ENCODE data around the gene KLHDC4. TPM values are rescaled to one million over a fixed set of nuclear protein-coding genes. Genes with fewer than 3 reads are reported as not detected.

The KLHDC4 gene
- polyA plus RNA-seq, 2 of the 4 experiments (the other 2 are of a cell fraction) = 25.9 to 37.2 TPM

GRCh38 chr16:87740441-87740840 lies 25.3 kb downstream of the KLHDC4 start:
- 97% methylated on average over 8 of the region's 8 CpGs for WGBS (ENCODE audit: missing lambda C conversion rate)
- H3K4me2 ChIP-seq = no peak overlapping the region
- no peak overlapping the region for H3K27ac ChIP-seq
- TF ChIP-seq HOXB5 (CRISPR knock-in tag; IDR thresholded peaks at IDR 0.05) = no peak
- no peak for TF ChIP-seq EHMT2 (IDR thresholded peaks at IDR 0.05; ENCODE audit: low read depth)
- TF ChIP-seq NR3C1 (IDR thresholded peaks at IDR 0.05) = no peak
- no peak for TF ChIP-seq RARB (CRISPR knock-in tag; IDR thresholded peaks at IDR 0.05)
- no peak for TF ChIP-seq GATA3 (IDR thresholded peaks at IDR 0.05; ENCODE audit: borderline replicate concordance)
- TF ChIP-seq HMGXB4 (CRISPR knock-in tag; IDR thresholded peaks at IDR 0.05; ENCODE audit: borderline replicate concordance) = no peak
- no peak for TF ChIP-seq POLR2AphosphoS2 (conservative IDR thresholded peaks at IDR 0.05; ENCODE audit: low read length)
- ChIA-PET CTCF (interaction anchor here (0.6 to 0.9 kb wide), 2 partner anchors 25 to 37 kb away, joined by 3 read pairs; no protein-coding TSS in a partner anchor), POLR2A (no interaction called here)
- H3K9me3 ChIP-seq = no peaks in the 10 kb centered on the region
- ATAC-seq = no peak
- no peak overlapping the region for H3K4me3 ChIP-seq
- no peak for FAIRE-seq
- DNase-seq (ENCODE audit: low read depth in 1 of 2, low spot score in 1 of 2) = no peak
- H3K4me1 ChIP-seq = no peaks in the 10 kb centered on the region

- DNase-seq (ENCODE audit: low read depth in 1 of 2, low spot score in 1 of 2) = no peak
- Histone ChIP-seq H3K27ac (no peak overlapping the region), H3K4me2 (no peak overlapping the region), H3K4me1 (no peaks in the 10 kb centered on the region), H3K9me3 (no peaks in the 10 kb centered on the region), H3K4me3 (no peak overlapping the region)
- 93% methylated on average over 8 of the region's 8 CpGs for WGBS (ENCODE audit: missing lambda C conversion rate)
- ChIA-PET CTCF (interaction anchor here (0.6 to 0.9 kb wide), 2 partner anchors 25 to 36 kb away, joined by 3 read pairs; no protein-coding TSS in a partner anchor), POLR2A (no interaction called here)
- FAIRE-seq = no peak
- TF ChIP-seq RAD21 (conservative IDR thresholded peaks at IDR 0.05 in 1 of 2, IDR thresholded peaks at IDR 0.05 in 1 of 2) (no peak), PHF8 (IDR thresholded peaks at IDR 0.05; ENCODE audit: borderline replicate concordance, low read depth) (no peak), RNF2 (IDR thresholded peaks at IDR 0.05; ENCODE audit: borderline replicate concordance, low read depth) (no peak), NR3C1 (IDR thresholded peaks at IDR 0.05) (no peak), RCOR1 (IDR thresholded peaks at IDR 0.05; ENCODE audit: low read depth, low read length) (no peak), SMC3 (IDR thresholded peaks at IDR 0.05) (no peak), E2F6 (IDR thresholded peaks at IDR 0.05; ENCODE audit: borderline replicate concordance, low read depth) (no peak), EHMT2 (IDR thresholded peaks at IDR 0.05; ENCODE audit: low read depth) (no peak), HOXA7 (CRISPR knock-in tag; IDR thresholded peaks at IDR 0.05) (no peak), KDM1A (IDR thresholded peaks at IDR 0.05; ENCODE audit: low read depth) (no peak), JUN (IDR thresholded peaks at IDR 0.05) (no peak), HDAC2 (IDR thresholded peaks at IDR 0.05) (no peak), ATOH8 (CRISPR knock-in tag; IDR thresholded peaks at IDR 0.05; ENCODE audit: low read depth) (no peak), USF2 (IDR thresholded peaks at IDR 0.05) (no peak), RFX5 (IDR thresholded peaks at IDR 0.05) (no peak), BCL3 (IDR thresholded peaks at IDR 0.05) (no peak), ZNF302 (CRISPR knock-in tag; IDR thresholded peaks at IDR 0.05) (no peak), NFE2L2 (conservative IDR thresholded peaks at IDR 0.05; ENCODE audit: low read length) (no peak), HES2 (IDR thresholded peaks at IDR 0.05) (no peak)
- no peak for ATAC-seq
Observed at GRCh38 chr16:87739801-87740200, 26.0 kb downstream of the KLHDC4 start.
